GM23248 (cell line): Measurements from ENCODE around the gene SELENOT. TPM values are rescaled to one million over a fixed set of nuclear protein-coding genes. Genes with fewer than 3 reads are reported as not detected.

Experiments used
- DNase-seq: peaks from one replicate; pipeline ENCODE4 v3.0.0-alpha.2; 2015
- H2AFZ ChIP-seq: fragments of 200-600 bp; sonication (generic); 2 replicates; pipeline ENCODE4 v1.6.1; 2016; ENCODE audit warnings: antibody characterized with exemption
- H3F3A ChIP-seq: fragments of 200-600 bp; sonication (generic); 2 replicates; pipeline ENCODE4 v1.6.1; 2016; ENCODE audit warnings: mild to moderate bottlenecking, antibody characterized with exemption, mixed run types; ENCODE audit not compliant: insufficient read depth
- H3K27ac ChIP-seq: fragments of 200-600 bp; sonication (generic); 2 replicates; pipeline ENCODE4 v1.5.1; 2016; ENCODE audit warnings: mild to moderate bottlenecking
- H3K27me3 ChIP-seq: fragments of 200-600 bp; sonication (generic); replicated peaks from 2 replicates; pipeline ENCODE4 v1.6.1; 2016; ENCODE audit warnings: mild to moderate bottlenecking; ENCODE audit not compliant: insufficient read depth
- H3K36me3 ChIP-seq: fragments of 200-600 bp; sonication (generic); 2 replicates; pipeline ENCODE4 v1.6.1; 2016; ENCODE audit warnings: low read depth, mild to moderate bottlenecking
- H3K4me1 ChIP-seq: fragments of 200-600 bp; sonication (generic); 2 replicates; pipeline ENCODE4 v1.6.1; 2016; ENCODE audit warnings: mild to moderate bottlenecking; ENCODE audit not compliant: insufficient read depth
- H3K4me2 ChIP-seq: fragments of 200-600 bp; sonication (generic); one replicate; pipeline ENCODE4 v1.6.1; 2016; ENCODE audit warnings: mild to moderate bottlenecking; ENCODE audit not compliant: unreplicated experiment
- H3K4me3 ChIP-seq: fragments of 200-600 bp; sonication (generic); 2 replicates; pipeline ENCODE4 v1.5.1; 2016; ENCODE audit warnings: mild to moderate bottlenecking
- H3K79me2 ChIP-seq: fragments of 200-600 bp; sonication (generic); 2 replicates; pipeline ENCODE4 v1.6.1; 2016; ENCODE audit warnings: mild to moderate bottlenecking; ENCODE audit not compliant: insufficient read depth
- H3K9ac ChIP-seq: fragments of 200-600 bp; sonication (generic); 2 replicates; pipeline ENCODE4 v1.6.1; 2016; ENCODE audit warnings: mild to moderate bottlenecking
- H3K9me2 ChIP-seq: fragments of 200-600 bp; sonication (generic); 2 replicates; pipeline ENCODE4 v1.6.1; 2016; ENCODE audit warnings: mixed run types, mild to moderate bottlenecking, moderate library complexity; ENCODE audit not compliant: insufficient read depth
- H3K9me3 ChIP-seq: fragments of 200-600 bp; sonication (generic); one replicate; pipeline ENCODE4 v1.6.1; 2017; ENCODE audit warnings: low read depth
- H4K20me1 ChIP-seq: fragments of 200-600 bp; sonication (generic); 2 replicates; pipeline ENCODE4 v1.6.0; 2016; ENCODE audit not compliant: insufficient read depth
- EZH2 ChIP-seq: fragments of 200-600 bp; sonication (generic); IDR thresholded peaks from 2 replicates; pipeline ENCODE4 v1.6.1; 2018; ENCODE audit warnings: antibody characterized with exemption, mild to moderate bottlenecking; ENCODE audit not compliant: insufficient read depth, poor library complexity, severe bottlenecking
- EZH2phosphoT487 ChIP-seq: fragments of 200-600 bp; sonication (generic); IDR thresholded peaks from 2 replicates; pipeline ENCODE4 v1.6.1; 2018; ENCODE audit warnings: antibody characterized with exemption, moderate library complexity, mild to moderate bottlenecking, low read depth; ENCODE audit not compliant: insufficient read depth
- WGBS, 2 experiments: methylation state at CpG; one replicate each; pipeline ENCODE4 v1.1.6; 2015 to 2017; ENCODE audit warnings: low lambda C conversion rate in 2 of 2, low coverage in 1 of 2; ENCODE audit errors: missing lambda C conversion rate in 2 of 2; 5-methylcytosine and 5-hydroxymethylcytosine counted together
- in situ Hi-C: fragments of 300-500 bp; cut with MboI; formaldehyde crosslinking; loops from 2 replicates; pipeline ENCODE4 v1.15.0; 2020
- polyA plus RNA-seq: library from polyadenylated mRNA; unstranded; fragments of >200 nt; fragmentation: Nextera tagmentation; extraction: Ambion mirVana; gene quantifications from 2 replicates; pipeline ENCODE4 v1.2.1, GENCODE V29; 2016
- total RNA-seq: library from RNA; depleted of rRNA; stranded (reverse); fragments of >200 nt; shearing (Covaris generic); gene quantifications from 2 replicates; pipeline ENCODE4 v1.2.3, GENCODE V29; 2014

Gene SELENOT
- total and polyA plus RNA-seq, 2 experiments from 2014 or later: 179 to 187 TPM

- Histone ChIP-seq H3K27ac (peak overlapping the region; percentile 92), H3F3A (peaks cover 49% of the 10 kb centered on the region), H3K9ac (peak overlapping the region; percentile 93), H3K36me3 (no peaks in the 10 kb centered on the region), H2AFZ (peak overlapping the region; percentile 96), H3K9me2 (no peaks in the 10 kb centered on the region), H4K20me1 (no peaks in the 10 kb centered on the region), H3K4me3 (peak overlapping the region; percentile 93), H3K9me3 (no peaks in the 10 kb centered on the region), H3K27me3 (no peaks in the 10 kb centered on the region), H3K79me2 (peaks cover 72% of the 10 kb centered on the region), H3K4me2 (peak overlapping the region; percentile 100), H3K4me1 (peaks cover 30% of the 10 kb centered on the region)
- DNase-seq: no peak
- 1 to 4% methylated on average over 11 of the region's 11 CpGs for WGBS, 2 experiments
- TF ChIP-seq EZH2 (no peak), EZH2phosphoT487 (no peak)
- in situ Hi-C loops: no loop called here
Measured at GRCh38 chr3:150603980-150604319, 829 bp downstream of the SELENOT start.

- in situ Hi-C loops: no loop called here
- H3K4me1 ChIP-seq: peaks cover 11% of the 10 kb centered on the region
- H3K4me3 ChIP-seq: no peak overlapping the region
- H3K36me3 ChIP-seq: no peaks in the 10 kb centered on the region
- peaks cover 9% of the 10 kb centered on the region; the same call in 1 of the 2 replicates for H4K20me1 ChIP-seq
- no peaks in the 10 kb centered on the region for H3K9me2 ChIP-seq
- peak overlapping the region; percentile 100 for H3K4me2 ChIP-seq
- DNase-seq: peak; percentile 11
- no peak overlapping the region for H3K9ac ChIP-seq
- no peak overlapping the region for H3K27ac ChIP-seq
- TF ChIP-seq EZH2 (no peak), EZH2phosphoT487 (no peak)
- peaks cover 31% of the 10 kb centered on the region for H3F3A ChIP-seq
- H2AFZ ChIP-seq: no peak overlapping the region
- peaks cover 92% of the 10 kb centered on the region for H3K79me2 ChIP-seq
- WGBS, 2 experiments: 80 to 86% methylated on average over 9 of the region's 9 CpGs
- H3K9me3 ChIP-seq: no peaks in the 10 kb centered on the region
- no peaks in the 10 kb centered on the region for H3K27me3 ChIP-seq
Measured at GRCh38 chr3:150605998-150606641, 3.0 kb downstream of the SELENOT start.

- 86 to 87% methylated on average over 8 of the region's 8 CpGs for WGBS, 2 experiments
- Histone ChIP-seq H3K9me3 (no peaks in the 10 kb centered on the region), H3K79me2 (peaks cover 92% of the 10 kb centered on the region), H3K4me3 (no peak overlapping the region), H3K27ac (no peak overlapping the region), H3K9ac (no peak overlapping the region), H3K4me1 (peaks cover 11% of the 10 kb centered on the region), H3K36me3 (no peaks in the 10 kb centered on the region), H2AFZ (no peak overlapping the region), H3K4me2 (no peak overlapping the region), H3F3A (peaks cover 27% of the 10 kb centered on the region), H3K9me2 (no peaks in the 10 kb centered on the region), H4K20me1 (peaks cover 9% of the 10 kb centered on the region; the same call in 1 of the 2 replicates), H3K27me3 (no peaks in the 10 kb centered on the region)
- in situ Hi-C loops: no loop called here
- no peak for DNase-seq
- no peak for TF ChIP-seq EZH2phosphoT487
- no peak for TF ChIP-seq EZH2
Measured at GRCh38 chr3:150607267-150608065, 4.3 kb downstream of the SELENOT start.

DNA sequence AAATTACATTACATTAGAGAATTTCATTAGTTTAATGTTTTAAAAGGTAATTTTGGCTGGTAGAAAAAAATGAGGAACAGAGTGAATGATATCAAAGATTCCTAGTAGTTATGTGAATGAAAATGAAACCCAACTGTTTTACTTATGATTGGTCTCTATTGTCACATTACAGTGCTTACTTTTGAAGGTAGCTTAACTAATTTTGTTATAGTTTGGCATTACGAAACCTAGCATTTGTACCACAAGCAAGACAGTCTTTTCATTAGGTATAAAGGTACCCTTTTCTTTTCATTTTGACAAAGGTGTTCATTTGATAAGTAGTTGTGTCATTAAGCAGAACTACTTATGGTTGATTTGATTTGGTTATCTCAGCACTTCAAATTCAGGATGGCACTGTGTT is 6.9 kb downstream of the SELENOT start:
- 0 to 3% methylated on average over 1 of the region's 1 CpG for WGBS, 2 experiments
- Histone ChIP-seq H3K79me2 (peaks cover 96% of the 10 kb centered on the region), H3K36me3 (0 out of 2 replicates have a peak, but pooled peaks cover 5% of the 10 kb centered on the region), H3K4me1 (peaks cover 5% of the 10 kb centered on the region), H3K27me3 (no peaks in the 10 kb centered on the region), H2AFZ (no peak overlapping the region), H3K9ac (no peak overlapping the region), H3K4me2 (no peak overlapping the region), H3K9me3 (no peaks in the 10 kb centered on the region), H3K27ac (no peak overlapping the region), H3F3A (peaks cover 11% of the 10 kb centered on the region), H3K9me2 (no peaks in the 10 kb centered on the region), H3K4me3 (no peak overlapping the region), H4K20me1 (peaks cover 12% of the 10 kb centered on the region; the same call in 1 of the 2 replicates)
- in situ Hi-C loops: no loop called here
- no peak for DNase-seq
- TF ChIP-seq EZH2: no peak
- TF ChIP-seq EZH2phosphoT487: no peak
